ENCODE results near the gene HIP1R.

DNA sequence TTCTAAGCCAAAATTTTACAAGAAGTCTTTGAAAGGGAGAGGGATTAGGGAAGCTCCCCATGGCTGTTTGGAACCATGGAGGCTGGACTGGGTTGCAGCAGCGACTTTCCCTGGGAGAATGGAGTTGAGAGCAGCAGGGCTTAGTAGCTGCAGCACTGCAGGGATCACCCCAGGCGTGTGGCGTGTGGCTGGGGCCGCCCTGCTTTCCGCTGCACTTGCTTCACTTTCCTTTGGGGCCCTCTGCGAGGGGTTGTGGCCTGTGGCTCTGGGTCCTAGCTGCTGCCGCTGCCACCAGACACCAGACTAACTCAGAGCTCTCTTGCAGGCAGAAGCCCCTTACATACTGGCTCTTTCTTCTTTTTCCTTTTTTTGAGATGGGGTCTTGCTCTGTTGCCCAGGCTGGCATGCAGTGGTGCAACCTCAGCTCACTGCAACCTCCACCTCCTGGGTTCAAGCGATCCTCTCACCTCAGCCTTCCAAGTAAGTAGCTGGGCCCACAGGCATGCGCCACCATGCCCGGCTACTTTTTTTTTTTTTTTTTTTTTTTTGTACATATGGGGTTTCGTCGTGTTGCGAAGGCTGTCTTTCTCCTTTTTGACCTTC lies 35.5 kb upstream of the HIP1R start:
- TF ChIP-seq, protein P1, sequence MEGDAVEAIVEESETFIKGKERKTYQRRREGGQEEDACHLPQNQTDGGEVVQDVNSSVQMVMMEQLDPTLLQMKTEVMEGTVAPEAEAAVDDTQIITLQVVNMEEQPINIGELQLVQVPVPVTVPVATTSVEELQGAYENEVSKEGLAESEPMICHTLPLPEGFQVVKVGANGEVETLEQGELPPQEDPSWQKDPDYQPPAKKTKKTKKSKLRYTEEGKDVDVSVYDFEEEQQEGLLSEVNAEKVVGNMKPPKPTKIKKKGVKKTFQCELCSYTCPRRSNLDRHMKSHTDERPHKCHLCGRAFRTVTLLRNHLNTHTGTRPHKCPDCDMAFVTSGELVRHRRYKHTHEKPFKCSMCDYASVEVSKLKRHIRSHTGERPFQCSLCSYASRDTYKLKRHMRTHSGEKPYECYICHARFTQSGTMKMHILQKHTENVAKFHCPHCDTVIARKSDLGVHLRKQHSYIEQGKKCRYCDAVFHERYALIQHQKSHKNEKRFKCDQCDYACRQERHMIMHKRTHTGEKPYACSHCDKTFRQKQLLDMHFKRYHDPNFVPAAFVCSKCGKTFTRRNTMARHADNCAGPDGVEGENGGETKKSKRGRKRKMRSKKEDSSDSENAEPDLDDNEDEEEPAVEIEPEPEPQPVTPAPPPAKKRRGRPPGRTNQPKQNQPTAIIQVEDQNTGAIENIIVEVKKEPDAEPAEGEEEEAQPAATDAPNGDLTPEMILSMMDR (conservative IDR thresholded peaks at IDR 0.05): no peak
- no peak for TF ChIP-seq EZH2 (IDR thresholded peaks at IDR 0.05; ENCODE audit: low read depth)

Data from PC-9 (cell line).